IgD-negative memory B cell (primary cell): ENCODE data around the gene PIBF1. TPM values are rescaled to one million over a fixed set of nuclear protein-coding genes. Genes with fewer than 3 reads are reported as not detected.
A peak's percentile ranks its signal among the peaks of the same experiment; 100 is the strongest.
"Not testable (repeated sequence)": the region's sequence is repeated elsewhere in the genome, so short reads cannot be mapped to it uniquely, and the experiment has no call there.

ENCODE experiments used
- H3K27ac Mint-ChIP-seq, 3 donors: one replicate each; pipeline ENCODE4 v1.8.0; 2020 to 2022; ENCODE audit warnings: mild to moderate bottlenecking in 3 of 3, mixed read lengths in 3 of 3, moderate library complexity in 1 of 3
- H3K27me3 Mint-ChIP-seq: one replicate; pipeline ENCODE4 v1.8.0; 2021; ENCODE audit warnings: mixed read lengths
- H3K36me3 Mint-ChIP-seq: one replicate; pipeline ENCODE4 v1.8.0; 2020; ENCODE audit warnings: mild to moderate bottlenecking, mixed read lengths
- H3K4me1 Mint-ChIP-seq, 3 donors: one replicate each; pipeline ENCODE4 v1.8.0; 2020 to 2022; ENCODE audit warnings: mixed read lengths in 3 of 3, mild to moderate bottlenecking in 1 of 3
- H3K4me3 Mint-ChIP-seq, 4 donors: one replicate each; pipeline ENCODE4 v1.8.0; 2020 to 2022; ENCODE audit warnings: mild to moderate bottlenecking in 4 of 4, mixed read lengths in 4 of 4, moderate library complexity in 3 of 4
- H3K9me3 Mint-ChIP-seq, 3 donors: one replicate each; pipeline ENCODE4 v1.8.0; 2020 to 2021; ENCODE audit warnings: mixed read lengths in 3 of 3, mild to moderate bottlenecking in 1 of 3
- polyA plus RNA-seq: library from polyadenylated mRNA; unstranded; fragments of 300-500 nt; fragmentation: Illumina TruSeq; gene quantifications from one replicate; pipeline ENCODE4 v1.2.3, GENCODE V29; 2021

The PIBF1 gene
- polyA plus RNA-seq, 1 donor from 2014 or later: 15.0 TPM

- Mint-ChIP-seq H3K27me3 (no peaks in the 10 kb centered on the region), H3K9me3 (no peaks in the 10 kb centered on the region), H3K36me3 (peaks cover 23% of the 10 kb centered on the region), H3K4me1 (no peaks in the 10 kb centered on the region), H3K27ac (no peak overlapping the region), H3K4me3 (no peak overlapping the region)
These were observed 69.2 kb downstream of the PIBF1 start for GRCh38 chr13:72850959-72851677.

GRCh38 chr13:72851678-72852014 is 69.7 kb downstream of the PIBF1 start:
- Mint-ChIP-seq H3K4me1 (no peaks in the 10 kb centered on the region), H3K9me3 (no peaks in the 10 kb centered on the region), H3K36me3 (peaks cover 20% of the 10 kb centered on the region), H3K27me3 (no peaks in the 10 kb centered on the region), H3K4me3 (no peak overlapping the region), H3K27ac (no peak overlapping the region)

GRCh38 chr13:72852207-72852606 is 70.3 kb downstream of the PIBF1 start:
- no peak overlapping the region for H3K27ac Mint-ChIP-seq
- no peak overlapping the region for H3K4me3 Mint-ChIP-seq
- H3K4me1 Mint-ChIP-seq: no peaks in the 10 kb centered on the region
- no peaks in the 10 kb centered on the region for H3K9me3 Mint-ChIP-seq
- H3K36me3 Mint-ChIP-seq: peaks cover 18% of the 10 kb centered on the region
- H3K27me3 Mint-ChIP-seq: no peaks in the 10 kb centered on the region

- no peak overlapping the region for H3K4me3 Mint-ChIP-seq
- no peaks in the 10 kb centered on the region for H3K4me1 Mint-ChIP-seq
- H3K36me3 Mint-ChIP-seq: peaks cover 11% of the 10 kb centered on the region
- no peaks in the 10 kb centered on the region for H3K9me3 Mint-ChIP-seq
- H3K27ac Mint-ChIP-seq: no peak overlapping the region
- H3K27me3 Mint-ChIP-seq: no peaks in the 10 kb centered on the region
These were observed 71.1 kb downstream of the PIBF1 start for GRCh38 chr13:72853000-72853399.

GRCh38 chr13:72864142-72865011 is 82.4 kb downstream of the PIBF1 start:
- no peaks in the 10 kb centered on the region for H3K9me3 Mint-ChIP-seq
- H3K36me3 Mint-ChIP-seq: peaks cover 15% of the 10 kb centered on the region
- peak overlapping the region in 1 of 4 donors; percentile 2 for H3K4me3 Mint-ChIP-seq
- no peaks in the 10 kb centered on the region for H3K27me3 Mint-ChIP-seq
- peaks cover 0 to 7% (median 0%) of the 10 kb centered on the region in 3 donors for H3K4me1 Mint-ChIP-seq
- no peak overlapping the region for H3K27ac Mint-ChIP-seq

- Mint-ChIP-seq H3K27ac (no peak overlapping the region), H3K27me3 (no peaks in the 10 kb centered on the region), H3K4me3 (no peak overlapping the region), H3K9me3 (no peaks in the 10 kb centered on the region), H3K36me3 (peaks cover 24% of the 10 kb centered on the region), H3K4me1 (peaks cover 0 to 6% (median 0%) of the 10 kb centered on the region in 3 donors)
These were observed 86.3 kb downstream of the PIBF1 start for GRCh38 chr13:72868229-72868628.

- Mint-ChIP-seq H3K9me3 (peaks cover 0 to 3% (median 0%) of the 10 kb centered on the region in 3 donors), H3K4me3 (no peak overlapping the region), H3K4me1 (peaks cover 0 to 2% (median 0%) of the 10 kb centered on the region in 3 donors), H3K36me3 (peaks cover 47% of the 10 kb centered on the region), H3K27ac (no peak overlapping the region), H3K27me3 (no peaks in the 10 kb centered on the region)
These were observed 93.3 kb downstream of the PIBF1 start for GRCh38 chr13:72875233-72875632.

GRCh38 chr13:72884101-72884500 is 102.2 kb downstream of the PIBF1 start:
- Mint-ChIP-seq H3K4me1 (peaks cover 0 to 2% (median 0%) of the 10 kb centered on the region in 3 donors), H3K9me3 (peaks cover 0 to 3% (median 0%) of the 10 kb centered on the region in 3 donors), H3K36me3 (peaks cover 19% of the 10 kb centered on the region), H3K27me3 (no peaks in the 10 kb centered on the region), H3K4me3 (no peak overlapping the region), H3K27ac (no peak overlapping the region)

GRCh38 chr13:72886272-72887067 is 104.5 kb downstream of the PIBF1 start:
- Mint-ChIP-seq H3K9me3 (peaks cover 0 to 3% (median 0%) of the 10 kb centered on the region in 3 donors), H3K4me3 (no peak overlapping the region), H3K27ac (no peak overlapping the region), H3K27me3 (no peaks in the 10 kb centered on the region), H3K4me1 (peaks cover 0 to 2% (median 0%) of the 10 kb centered on the region in 3 donors), H3K36me3 (peaks cover 12% of the 10 kb centered on the region)

- Mint-ChIP-seq H3K9me3 (no peaks in the 10 kb centered on the region), H3K27ac (no peak overlapping the region), H3K4me1 (no peaks in the 10 kb centered on the region), H3K36me3 (peaks cover 6% of the 10 kb centered on the region), H3K27me3 (no peaks in the 10 kb centered on the region), H3K4me3 (no peak overlapping the region)
These were observed 107.6 kb downstream of the PIBF1 start for GRCh38 chr13:72889495-72889894.

- Mint-ChIP-seq H3K4me3 (no peak overlapping the region), H3K27me3 (no peaks in the 10 kb centered on the region), H3K4me1 (no peaks in the 10 kb centered on the region), H3K27ac (no peak overlapping the region), H3K36me3 (peaks cover 6% of the 10 kb centered on the region), H3K9me3 (no peaks in the 10 kb centered on the region)
These were observed 108.6 kb downstream of the PIBF1 start for GRCh38 chr13:72890546-72890945.

GRCh38 chr13:72891423-72891822 is 109.5 kb downstream of the PIBF1 start:
- peaks cover 9% of the 10 kb centered on the region for H3K36me3 Mint-ChIP-seq
- no peak overlapping the region for H3K4me3 Mint-ChIP-seq
- H3K27ac Mint-ChIP-seq: no peak overlapping the region
- peaks cover 0 to 2% (median 0%) of the 10 kb centered on the region in 3 donors for H3K9me3 Mint-ChIP-seq
- H3K27me3 Mint-ChIP-seq: no peaks in the 10 kb centered on the region
- H3K4me1 Mint-ChIP-seq: no peaks in the 10 kb centered on the region

GRCh38 chr13:72896869-72897268 is 114.9 kb downstream of the PIBF1 start:
- peaks cover 14% of the 10 kb centered on the region for H3K36me3 Mint-ChIP-seq
- H3K9me3 Mint-ChIP-seq: peaks cover 0 to 6% (median 0%) of the 10 kb centered on the region in 3 donors
- no peak overlapping the region for H3K4me3 Mint-ChIP-seq
- H3K27ac Mint-ChIP-seq: no peak overlapping the region
- peaks cover 0 to 2% (median 0%) of the 10 kb centered on the region in 3 donors for H3K4me1 Mint-ChIP-seq
- no peaks in the 10 kb centered on the region for H3K27me3 Mint-ChIP-seq

GRCh38 chr13:72901546-72901945 is 119.6 kb downstream of the PIBF1 start:
- H3K36me3 Mint-ChIP-seq: peaks cover 11% of the 10 kb centered on the region
- H3K9me3 Mint-ChIP-seq: not testable (repeated sequence)

GRCh38 chr13:72908416-72908815 is 126.5 kb downstream of the PIBF1 start:
- Mint-ChIP-seq H3K27me3 (no peaks in the 10 kb centered on the region), H3K36me3 (peaks cover 26% of the 10 kb centered on the region), H3K4me3 (no peak overlapping the region), H3K9me3 (peaks cover 0 to 2% (median 0%) of the 10 kb centered on the region in 3 donors), H3K27ac (no peak overlapping the region), H3K4me1 (no peaks in the 10 kb centered on the region)

More at GRCh38 chr13:72901546-72901945, 119.6 kb downstream of the PIBF1 start:
- not testable (repeated sequence) for H3K4me3 Mint-ChIP-seq, H3K4me1 Mint-ChIP-seq, H3K27ac Mint-ChIP-seq, H3K27me3 Mint-ChIP-seq
